ENCODE measurements around the gene DLAT. TPM values are rescaled to one million over a fixed set of nuclear protein-coding genes. Genes with fewer than 3 reads are reported as not detected.

DLAT gene
- total RNA-seq = 34.6 and 49.5 TPM in 2 replicates

GRCh38 chr11:112024773-112025678 lies at the start of gene DLAT:
Gene DLAT (plus strand): TSS chr11:112025408. CDS start chr11:112025473, 65 bp downstream.

GRCh38 chr11:112073941-112074811 lies 49.0 kb downstream of the DLAT start, which contains the start of the genes NKAPD1 and PIH1D2:
Gene NKAPD1 (plus strand): TSS chr11:112074299. CDS start chr11:112075575, 1,276 bp downstream.
Gene PIH1D2 (minus strand): TSS chr11:112074017. CDS start chr11:112073174, 843 bp downstream.

GRCh38 chr11:112086422-112087191 lies 61.4 kb downstream of the DLAT start, which contains the start of the genes SDHD and TIMM8B:
Gene SDHD (plus strand): TSS chr11:112086873. CDS start chr11:112086908, 35 bp downstream.
Gene TIMM8B (minus strand): TSS chr11:112086756. CDS start chr11:112086723, 33 bp downstream.

Small RNAs within 50 kb of the gene (small RNA-seq; reads per million reads assigned to genes)
- gene AP000907.3 (not detected), gene RNU6-893P (not detected)

Other genes with a start within 250 kb of the DLAT start
- gene ALG9, start 153.8 kb upstream of the DLAT start, total RNA-seq = 31.6 and 34.0 TPM in 2 replicates
- 2.1 and 3.3 TPM in 2 replicates for gene FDXACB1, start 146.2 kb upstream of the DLAT start, total RNA-seq
- gene CFAP68, start 145.9 kb upstream of the DLAT start, total RNA-seq = 4.2 and 4.6 TPM in 2 replicates
- 0.65 and 1.6 TPM in 2 replicates for gene CRYAB, start 113.6 kb upstream of the DLAT start, total RNA-seq
- gene HSPB2, start 112.7 kb upstream of the DLAT start, total RNA-seq = not detected in 2 replicates
- 0.65 TPM in 1 of 2 replicates, not detected in the other for gene C11orf52, start 106.5 kb upstream of the DLAT start, total RNA-seq
- 39.2 and 45.1 TPM in 2 replicates for gene DIXDC1, start 88.1 kb upstream of the DLAT start, total RNA-seq
- 1.7 and 2.6 TPM in 2 replicates for gene PIH1D2, start 48.6 kb downstream of the DLAT start, total RNA-seq
- 16.0 and 19.8 TPM in 2 replicates for gene NKAPD1, start 48.9 kb downstream of the DLAT start, total RNA-seq
- 53.9 and 55.1 TPM in 2 replicates for gene TIMM8B, start 61.3 kb downstream of the DLAT start, total RNA-seq
- 84.5 and 114 TPM in 2 replicates for gene SDHD, start 61.5 kb downstream of the DLAT start, total RNA-seq
- 0.19 TPM in 1 of 2 replicates, not detected in the other for gene IL18, start 138.7 kb downstream of the DLAT start, total RNA-seq
- 0.29 and 0.65 TPM in 2 replicates for gene TEX12, start 142.0 kb downstream of the DLAT start, total RNA-seq
- 1.1 and 1.3 TPM in 2 replicates for gene BCO2, start 150.1 kb downstream of the DLAT start, total RNA-seq
- 23.5 and 37.3 TPM in 2 replicates for gene PTS, start 201.0 kb downstream of the DLAT start, total RNA-seq
- not detected in 2 replicates for gene PLET1, start 235.5 kb downstream of the DLAT start, total RNA-seq